ENCODE data around the gene DNMT3B.

GRCh38 chr20:32846852-32847251 lies 84.7 kb downstream of the DNMT3B start:
- TF ChIP-seq POLR2A (IDR thresholded peaks at IDR 0.05) (no peak), CTCF (IDR thresholded peaks at IDR 0.05) (no peak)
